Measurements from ENCODE around the gene KIF5A. TPM values are rescaled to one million over a fixed set of nuclear protein-coding genes. Genes with fewer than 3 reads are reported as not detected.

The KIF5A gene
- total RNA-seq, 3 donors from 2014 or later (not counting 1 experiment from before 2014, with no cell fraction given), result 0.09 to 0.40 (median 0.16) TPM

DNA sequence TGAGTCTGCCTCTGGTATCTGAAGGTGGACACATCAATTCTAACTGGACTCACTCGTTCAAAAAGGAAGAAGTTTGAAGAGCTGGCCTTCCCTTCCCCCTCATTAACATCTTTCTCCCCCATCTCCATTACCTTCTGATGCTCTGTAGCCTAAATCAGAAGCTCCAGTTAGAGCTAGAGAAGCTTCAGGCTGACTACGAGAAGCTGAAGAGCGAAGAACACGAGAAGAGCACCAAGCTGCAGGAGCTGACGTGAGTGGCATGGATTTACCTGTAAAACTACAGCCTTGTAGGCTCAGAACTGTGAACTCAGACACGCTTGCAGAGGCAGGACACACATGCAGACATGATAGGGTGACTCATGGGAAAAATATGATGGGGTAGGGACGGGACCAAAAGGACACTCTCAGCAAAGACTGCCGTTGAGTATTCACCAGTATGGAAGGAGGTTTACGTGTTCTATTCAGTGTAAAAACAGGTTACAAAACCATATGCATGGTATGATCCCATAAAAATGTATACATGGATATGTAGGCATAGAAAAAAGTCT lies 26.8 kb downstream of the KIF5A start:
- Mint-ChIP-seq H3K27me3 (ENCODE audit: low read depth in 2 of 2) (peaks cover 0 to 8% of the 10 kb centered on the region in 2 donors), H3K36me3 (no peaks in the 10 kb centered on the region), H3K27ac (no peak overlapping the region), H3K4me3 (no peak overlapping the region), H3K9me3 (no peaks in the 10 kb centered on the region), H3K4me1 (no peaks in the 10 kb centered on the region)
- ATAC-seq (no peak), DNase-seq (no peak)
- H3K4me3 ChIP-seq (ENCODE audit: low read length), result no peak overlapping the region
- TF ChIP-seq, protein P1, sequence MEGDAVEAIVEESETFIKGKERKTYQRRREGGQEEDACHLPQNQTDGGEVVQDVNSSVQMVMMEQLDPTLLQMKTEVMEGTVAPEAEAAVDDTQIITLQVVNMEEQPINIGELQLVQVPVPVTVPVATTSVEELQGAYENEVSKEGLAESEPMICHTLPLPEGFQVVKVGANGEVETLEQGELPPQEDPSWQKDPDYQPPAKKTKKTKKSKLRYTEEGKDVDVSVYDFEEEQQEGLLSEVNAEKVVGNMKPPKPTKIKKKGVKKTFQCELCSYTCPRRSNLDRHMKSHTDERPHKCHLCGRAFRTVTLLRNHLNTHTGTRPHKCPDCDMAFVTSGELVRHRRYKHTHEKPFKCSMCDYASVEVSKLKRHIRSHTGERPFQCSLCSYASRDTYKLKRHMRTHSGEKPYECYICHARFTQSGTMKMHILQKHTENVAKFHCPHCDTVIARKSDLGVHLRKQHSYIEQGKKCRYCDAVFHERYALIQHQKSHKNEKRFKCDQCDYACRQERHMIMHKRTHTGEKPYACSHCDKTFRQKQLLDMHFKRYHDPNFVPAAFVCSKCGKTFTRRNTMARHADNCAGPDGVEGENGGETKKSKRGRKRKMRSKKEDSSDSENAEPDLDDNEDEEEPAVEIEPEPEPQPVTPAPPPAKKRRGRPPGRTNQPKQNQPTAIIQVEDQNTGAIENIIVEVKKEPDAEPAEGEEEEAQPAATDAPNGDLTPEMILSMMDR (IDR thresholded peaks at IDR 0.05), result no peak
- H3K4me1 ChIP-seq (ENCODE audit: control insufficient read depth, insufficient read depth, low read length), result no peaks in the 10 kb centered on the region
- H3K27ac ChIP-seq (ENCODE audit: low read length), result no peak overlapping the region
- no peaks in the 10 kb centered on the region for H3K27me3 ChIP-seq (ENCODE audit: control insufficient read depth, insufficient read depth, low read length)
- intact Hi-C loops (cut with micrococcal nuclease), result no loop called here
- no peaks in the 10 kb centered on the region for H3K36me3 ChIP-seq (ENCODE audit: control insufficient read depth, insufficient read depth, low read length)
- 89% methylated on average over 9 of the region's 9 CpGs for WGBS (ENCODE audit: insufficient coverage)
- H3K9me3 ChIP-seq (ENCODE audit: control insufficient read depth, insufficient read depth, low read length), result no peaks in the 10 kb centered on the region

DNA sequence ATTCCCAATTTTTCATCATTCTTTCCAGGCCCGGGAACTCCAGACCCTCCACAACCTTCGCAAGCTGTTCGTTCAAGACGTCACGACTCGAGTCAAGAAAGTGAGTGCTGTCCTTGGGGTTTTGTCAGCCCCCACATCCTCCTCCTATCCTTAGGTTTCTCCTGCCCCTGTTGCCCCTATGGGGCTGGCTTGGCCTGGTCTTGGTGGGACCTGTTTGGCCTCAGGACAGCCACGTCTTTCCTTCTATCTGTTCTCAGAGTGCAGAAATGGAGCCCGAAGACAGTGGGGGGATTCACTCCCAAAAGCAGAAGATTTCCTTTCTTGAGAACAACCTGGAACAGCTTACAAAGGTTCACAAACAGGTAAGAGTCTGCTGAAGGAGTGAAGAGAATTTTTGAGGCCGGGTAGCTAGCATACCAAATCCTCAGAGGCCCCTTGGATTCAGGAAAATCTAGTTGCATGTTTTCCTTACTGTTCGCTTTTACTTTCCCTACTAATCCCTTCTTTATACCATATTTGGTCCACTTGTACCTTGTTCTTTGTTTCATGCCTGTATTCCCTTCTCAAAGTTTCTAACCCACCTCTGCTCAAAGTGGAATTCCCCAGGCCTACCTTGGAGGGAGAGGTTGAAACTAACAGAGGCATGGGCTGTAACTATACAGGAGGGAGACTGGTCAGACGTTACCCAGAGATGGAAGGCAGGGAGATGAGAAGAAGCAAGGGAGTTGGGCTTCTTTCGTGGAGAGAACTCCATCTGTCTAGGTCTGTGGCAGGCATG lies 28.3 kb downstream of the KIF5A start:
- H3K27ac ChIP-seq (ENCODE audit: low read length), result no peak overlapping the region
- peaks cover 2% of the 10 kb centered on the region in 2 donors for H3K4me1 Mint-ChIP-seq
- peaks cover 9 to 14% of the 10 kb centered on the region in 2 donors for H3K27me3 Mint-ChIP-seq (ENCODE audit: low read depth in 2 of 2)
- H3K36me3 Mint-ChIP-seq, result peaks cover 3% of the 10 kb centered on the region
- H3K27me3 ChIP-seq (ENCODE audit: control insufficient read depth, insufficient read depth, low read length), result no peaks in the 10 kb centered on the region
- H3K9me3 Mint-ChIP-seq, result no peaks in the 10 kb centered on the region
- ATAC-seq, result no peak
- no peak for DNase-seq
- no peak overlapping the region for H3K4me3 ChIP-seq (ENCODE audit: low read length)
- no peaks in the 10 kb centered on the region for H3K4me1 ChIP-seq (ENCODE audit: control insufficient read depth, insufficient read depth, low read length)
- WGBS (ENCODE audit: insufficient coverage), result 91% methylated on average over 12 of the region's 12 CpGs
- no peaks in the 10 kb centered on the region for H3K9me3 ChIP-seq (ENCODE audit: control insufficient read depth, insufficient read depth, low read length)
- intact Hi-C loops (cut with micrococcal nuclease), result no loop called here
- TF ChIP-seq, protein P1 (IDR thresholded peaks at IDR 0.05), result no peak
- H3K27ac Mint-ChIP-seq, result no peak overlapping the region
- no peaks in the 10 kb centered on the region for H3K36me3 ChIP-seq (ENCODE audit: control insufficient read depth, insufficient read depth, low read length)
- no peak overlapping the region for H3K4me3 Mint-ChIP-seq

DNA sequence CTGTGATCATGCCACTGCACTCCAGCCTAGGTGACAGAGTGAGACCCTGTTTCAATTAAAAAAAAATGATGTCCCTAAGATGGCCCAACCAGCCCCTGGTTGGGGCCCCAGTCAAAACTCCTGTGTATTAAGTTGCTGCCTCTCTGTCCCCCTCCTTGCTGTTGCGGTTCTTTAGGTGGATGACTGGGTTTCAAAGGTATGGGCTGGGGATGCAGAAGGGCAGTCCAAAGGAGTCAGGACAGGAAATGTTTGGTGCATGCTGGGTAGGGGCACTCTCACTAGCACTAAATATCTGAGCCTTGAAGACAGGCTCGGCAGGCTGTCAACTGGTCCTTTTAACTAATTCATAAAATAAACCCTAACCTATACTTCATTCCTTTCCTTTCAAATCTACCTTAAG lies 29.2 kb downstream of the KIF5A start:
- H3K4me3 ChIP-seq (ENCODE audit: low read length), result no peak overlapping the region
- Mint-ChIP-seq H3K27ac (no peak overlapping the region), H3K27me3 (ENCODE audit: low read depth in 2 of 2) (peaks cover 13 to 20% of the 10 kb centered on the region in 2 donors), H3K36me3 (peaks cover 6% of the 10 kb centered on the region), H3K4me1 (peaks cover 8 to 9% of the 10 kb centered on the region in 2 donors), H3K4me3 (no peak overlapping the region), H3K9me3 (no peaks in the 10 kb centered on the region)
- no peak for ATAC-seq
- no peaks in the 10 kb centered on the region for H3K9me3 ChIP-seq (ENCODE audit: control insufficient read depth, insufficient read depth, low read length)
- intact Hi-C loops (cut with micrococcal nuclease), result no loop called here
- no peaks in the 10 kb centered on the region for H3K27me3 ChIP-seq (ENCODE audit: control insufficient read depth, insufficient read depth, low read length)
- no peak overlapping the region for H3K27ac ChIP-seq (ENCODE audit: low read length)
- TF ChIP-seq, protein P1 (IDR thresholded peaks at IDR 0.05), result no peak
- H3K36me3 ChIP-seq (ENCODE audit: control insufficient read depth, insufficient read depth, low read length), result no peaks in the 10 kb centered on the region
- no peaks in the 10 kb centered on the region for H3K4me1 ChIP-seq (ENCODE audit: control insufficient read depth, insufficient read depth, low read length)
- no peak for DNase-seq
- 88% methylated on average over 2 of the region's 2 CpGs for WGBS (ENCODE audit: insufficient coverage)
